Stimulated activated CD4-positive, alpha-beta T cell treated with anti-CD3 and anti-CD28 coated beads, Interleukin-1b, Interleukin-23, amount 100 ng/mL, for 24 hours (primary cell): Measurements from ENCODE around the gene RAD52.
"Not testable (repeated sequence)": the region's sequence is repeated elsewhere in the genome, so short reads cannot be mapped to it uniquely, and the experiment has no call there.

Source experiments
- DNase-seq, 4 experiments: peaks; one replicate each; pipeline ENCODE4 v3.0.0-alpha.2; 2020; ENCODE audit warnings: low read depth in 4 of 4, low spot score in 1 of 4

The RAD52 gene

GRCh38 chr12:968545-968944 is 19.1 kb upstream of the RAD52 start:
- DNase-seq = no peak

- DNase-seq = no peak
Observed at GRCh38 chr12:967641-968040, 18.1 kb upstream of the RAD52 start.

- no peak for DNase-seq
Observed at GRCh38 chr12:966724-967123, 17.2 kb upstream of the RAD52 start.

- DNase-seq = no peak
Observed at GRCh38 chr12:958588-959123, 9.2 kb upstream of the RAD52 start.

- DNase-seq = no peak
Observed at GRCh38 chr12:955939-956338, 6.4 kb upstream of the RAD52 start.

GRCh38 chr12:954741-955140 is 5.2 kb upstream of the RAD52 start:
- no peak for DNase-seq

- DNase-seq = no peak
Observed at GRCh38 chr12:953776-954175, 4.3 kb upstream of the RAD52 start.

- no peak for DNase-seq
Observed at GRCh38 chr12:951176-951575, 1.7 kb upstream of the RAD52 start.

- DNase-seq = no peak
Observed at GRCh38 chr12:948238-948637, 1.3 kb downstream of the RAD52 start.

- no peak for DNase-seq
Observed at GRCh38 chr12:946631-947030, 2.9 kb downstream of the RAD52 start.

GRCh38 chr12:946212-946611 is 3.3 kb downstream of the RAD52 start:
- DNase-seq = no peak

GRCh38 chr12:944211-944610 is 5.3 kb downstream of the RAD52 start:
- no peak for DNase-seq

GRCh38 chr12:943051-943450 is 6.4 kb downstream of the RAD52 start:
- DNase-seq = no peak

- DNase-seq = no peak
Observed at GRCh38 chr12:938810-939209, 10.7 kb downstream of the RAD52 start.

GRCh38 chr12:936377-937345 is 12.8 kb downstream of the RAD52 start:
- no peak for DNase-seq

GRCh38 chr12:935891-936290 is 13.6 kb downstream of the RAD52 start:
- DNase-seq = not testable (repeated sequence)

- DNase-seq = no peak
Observed at GRCh38 chr12:931591-931990, 17.9 kb downstream of the RAD52 start.

- DNase-seq = no peak
Observed at GRCh38 chr12:931060-931459, 18.4 kb downstream of the RAD52 start.

- DNase-seq = no peak
Observed at GRCh38 chr12:926641-927040, 22.9 kb downstream of the RAD52 start.

- DNase-seq = no peak
Observed at GRCh38 chr12:922285-922684, 27.2 kb downstream of the RAD52 start.

GRCh38 chr12:920676-921075 is 28.8 kb downstream of the RAD52 start:
- DNase-seq = no peak

- no peak for DNase-seq
Observed at GRCh38 chr12:916712-917445, 32.6 kb downstream of the RAD52 start.
